Ishikawa (cell line): Measurements from ENCODE around the gene ABCG1.

Source experiments
- CEBPB ChIP-seq: IDR thresholded peaks from 2 replicates; pipeline ENCODE4 v1.6.1; 2012
- CREB1 ChIP-seq: IDR thresholded peaks from 2 replicates; pipeline ENCODE4 v1.6.1; 2012; ENCODE audit warnings: low read depth
- EGR1 ChIP-seq: IDR thresholded peaks from 2 replicates; pipeline ENCODE4 v1.6.1; 2012
- EP300 ChIP-seq: IDR thresholded peaks from 2 replicates; pipeline ENCODE4 v1.6.1; 2012; ENCODE audit warnings: borderline replicate concordance
- FOXM1 ChIP-seq: IDR thresholded peaks from 2 replicates; pipeline ENCODE4 v1.6.1; 2012; ENCODE audit warnings: low read depth, borderline replicate concordance
- MAX ChIP-seq: IDR thresholded peaks from 2 replicates; pipeline ENCODE4 v1.6.1; 2012
- NFIC ChIP-seq: IDR thresholded peaks from 2 replicates; pipeline ENCODE4 v1.6.1; 2012
- RAD21 ChIP-seq: IDR thresholded peaks from 2 replicates; pipeline ENCODE4 v1.6.1; 2012; ENCODE audit warnings: low read depth
- REST ChIP-seq: IDR thresholded peaks from 2 replicates; pipeline ENCODE4 v1.6.1; 2012; ENCODE audit warnings: low read depth, mild to moderate bottlenecking
- TAF1 ChIP-seq: IDR thresholded peaks from 2 replicates; pipeline ENCODE4 v1.6.1; 2012; ENCODE audit warnings: low read depth, mild to moderate bottlenecking
- TCF12 ChIP-seq: IDR thresholded peaks from 2 replicates; pipeline ENCODE4 v1.6.1; 2012; ENCODE audit warnings: low read depth
- TEAD4 ChIP-seq: IDR thresholded peaks from 2 replicates; pipeline ENCODE4 v1.6.1; 2012
- USF1 ChIP-seq: IDR thresholded peaks from 2 replicates; pipeline ENCODE4 v1.6.1; 2012
- YY1 ChIP-seq: IDR thresholded peaks from 2 replicates; pipeline ENCODE4 v1.6.1; 2012; ENCODE audit warnings: low read depth
- ZBTB7A ChIP-seq: IDR thresholded peaks from 2 replicates; pipeline ENCODE4 v1.6.1; 2012; ENCODE audit warnings: low read depth

Gene ABCG1

GRCh38 chr21:42212266-42212665 is 6.7 kb upstream of the ABCG1 start:
- TF ChIP-seq EP300 (no peak), RAD21 (no peak), TAF1 (no peak), CEBPB (no peak), TEAD4 (no peak), USF1 (no peak), TCF12 (no peak), MAX (no peak), FOXM1 (no peak), REST (no peak), EGR1 (no peak), NFIC (no peak), ZBTB7A (no peak), YY1 (no peak)

GRCh38 chr21:42213082-42213774 is 5.7 kb upstream of the ABCG1 start:
- TF ChIP-seq TCF12 (no peak), ZBTB7A (no peak), YY1 (no peak), TEAD4 (no peak), CEBPB (no peak), EGR1 (no peak), CREB1 (no peak)

GRCh38 chr21:42214081-42214750 is 4.7 kb upstream of the ABCG1 start:
- TF ChIP-seq MAX, result no peak
- TF ChIP-seq FOXM1, result no peak
- TF ChIP-seq CEBPB, result no peak
- no peak for TF ChIP-seq TEAD4
- no peak for TF ChIP-seq EGR1
- no peak for TF ChIP-seq TCF12
- no peak for TF ChIP-seq CREB1
- no peak for TF ChIP-seq EP300
- TF ChIP-seq ZBTB7A, result no peak
- no peak for TF ChIP-seq TAF1
- no peak for TF ChIP-seq NFIC
- TF ChIP-seq USF1, result no peak
- TF ChIP-seq RAD21, result no peak
- no peak for TF ChIP-seq REST
- no peak for TF ChIP-seq YY1

GRCh38 chr21:42214921-42215320 is 4.0 kb upstream of the ABCG1 start:
- TF ChIP-seq USF1 (no peak), NFIC (no peak), REST (no peak), TEAD4 (no peak), RAD21 (no peak), MAX (no peak), TCF12 (no peak), CREB1 (no peak), FOXM1 (no peak), TAF1 (no peak), EGR1 (no peak), CEBPB (no peak), ZBTB7A (no peak), EP300 (no peak), YY1 (no peak)
